BE2C (cell line): ENCODE measurements around the gene EIF5A.

Experiments used
- DNase-seq: peaks from one replicate; pipeline ENCODE4 v3.0.0-alpha.2; 2020
- H3K27me3 ChIP-seq: fragments of 250-450 bp; sonication (Bioruptor Pico); 2 replicates; pipeline ENCODE4 v1.5.1; 2020; ENCODE audit warnings: mild to moderate bottlenecking
- H3K36me3 ChIP-seq: fragments of 250-450 bp; sonication (Bioruptor Pico); 2 replicates; pipeline ENCODE4 v1.5.1; 2020; ENCODE audit warnings: mild to moderate bottlenecking
- H3K4me1 ChIP-seq: fragments of 250-450 bp; sonication (Bioruptor Pico); 2 replicates; pipeline ENCODE4 v1.5.1; 2020
- H3K4me3 ChIP-seq: 2 replicates; pipeline ENCODE4 v1.5.1; 2011; ENCODE audit warnings: low read depth, low read length
- H3K9me3 ChIP-seq: fragments of 250-450 bp; sonication (Bioruptor Pico); 2 replicates; pipeline ENCODE4 v1.5.1; 2020
- CTCF ChIP-seq: IDR thresholded peaks from 2 replicates; pipeline ENCODE4 v1.5.1; 2012; ENCODE audit warnings: mild to moderate bottlenecking, low read depth, low read length

EIF5A gene

GRCh38 chr17:7279448-7279847 lies 28.0 kb upstream of the EIF5A start:
- Histone ChIP-seq H3K4me3 (no peak overlapping the region), H3K36me3 (no peaks in the 10 kb centered on the region), H3K4me1 (no peaks in the 10 kb centered on the region), H3K9me3 (no peaks in the 10 kb centered on the region), H3K27me3 (peaks cover 5% of the 10 kb centered on the region; the same call in 1 of the 2 replicates)
- DNase-seq: no peak
- no peak for TF ChIP-seq CTCF

- no peaks in the 10 kb centered on the region for H3K36me3 ChIP-seq
- no peaks in the 10 kb centered on the region for H3K27me3 ChIP-seq
Measured at GRCh38 chr17:7280519-7281073, 26.8 kb upstream of the EIF5A start.

GRCh38 chr17:7281074-7281952 lies 26.1 kb upstream of the EIF5A start, which contains the start of gene SLC2A4:
SLC2A4 (plus strand) TSS chr17:7281718; CDS start chr17:7281935, 217 bp downstream.
- TF ChIP-seq CTCF: no peak
- Histone ChIP-seq H3K4me1 (no peaks in the 10 kb centered on the region), H3K36me3 (no peaks in the 10 kb centered on the region), H3K9me3 (no peaks in the 10 kb centered on the region), H3K27me3 (no peaks in the 10 kb centered on the region), H3K4me3 (peak within 1 kb of the TSS; percentile 55)
- DNase-seq: peak; percentile 94

More at GRCh38 chr17:7280519-7281073, 26.8 kb upstream of the EIF5A start:
- DNase-seq: peak; percentile 78
- H3K4me3 ChIP-seq: peak overlapping the region; percentile 45
- no peaks in the 10 kb centered on the region for H3K4me1 ChIP-seq
- no peaks in the 10 kb centered on the region for H3K9me3 ChIP-seq
- TF ChIP-seq CTCF: peak; percentile 77

- H3K9me3 ChIP-seq: no peaks in the 10 kb centered on the region
- DNase-seq: no peak
- peak overlapping the region; percentile 55 for H3K4me3 ChIP-seq
Measured at GRCh38 chr17:7281953-7282751, 25.3 kb upstream of the EIF5A start.

GRCh38 chr17:7282752-7283321 lies 24.6 kb upstream of the EIF5A start:
- no peak for DNase-seq
- TF ChIP-seq CTCF: no peak
- no peaks in the 10 kb centered on the region for H3K36me3 ChIP-seq
- H3K4me3 ChIP-seq: no peak overlapping the region
- H3K27me3 ChIP-seq: no peaks in the 10 kb centered on the region
- no peaks in the 10 kb centered on the region for H3K9me3 ChIP-seq
- no peaks in the 10 kb centered on the region for H3K4me1 ChIP-seq

More at GRCh38 chr17:7281953-7282751, 25.3 kb upstream of the EIF5A start:
- Histone ChIP-seq H3K27me3 (no peaks in the 10 kb centered on the region), H3K36me3 (no peaks in the 10 kb centered on the region), H3K4me1 (no peaks in the 10 kb centered on the region)
- no peak for TF ChIP-seq CTCF
